ENCODE results near the gene LRRC36.

- TF ChIP-seq, protein P1, sequence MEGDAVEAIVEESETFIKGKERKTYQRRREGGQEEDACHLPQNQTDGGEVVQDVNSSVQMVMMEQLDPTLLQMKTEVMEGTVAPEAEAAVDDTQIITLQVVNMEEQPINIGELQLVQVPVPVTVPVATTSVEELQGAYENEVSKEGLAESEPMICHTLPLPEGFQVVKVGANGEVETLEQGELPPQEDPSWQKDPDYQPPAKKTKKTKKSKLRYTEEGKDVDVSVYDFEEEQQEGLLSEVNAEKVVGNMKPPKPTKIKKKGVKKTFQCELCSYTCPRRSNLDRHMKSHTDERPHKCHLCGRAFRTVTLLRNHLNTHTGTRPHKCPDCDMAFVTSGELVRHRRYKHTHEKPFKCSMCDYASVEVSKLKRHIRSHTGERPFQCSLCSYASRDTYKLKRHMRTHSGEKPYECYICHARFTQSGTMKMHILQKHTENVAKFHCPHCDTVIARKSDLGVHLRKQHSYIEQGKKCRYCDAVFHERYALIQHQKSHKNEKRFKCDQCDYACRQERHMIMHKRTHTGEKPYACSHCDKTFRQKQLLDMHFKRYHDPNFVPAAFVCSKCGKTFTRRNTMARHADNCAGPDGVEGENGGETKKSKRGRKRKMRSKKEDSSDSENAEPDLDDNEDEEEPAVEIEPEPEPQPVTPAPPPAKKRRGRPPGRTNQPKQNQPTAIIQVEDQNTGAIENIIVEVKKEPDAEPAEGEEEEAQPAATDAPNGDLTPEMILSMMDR (IDR thresholded peaks at IDR 0.05; ENCODE audit: low read length) = no peak
- TF ChIP-seq EZH2 (optimal IDR thresholded peaks at IDR 0.05; ENCODE audit: low read depth, low read length) = no peak
- TF ChIP-seq EZH2phosphoT487 (IDR thresholded peaks at IDR 0.05; ENCODE audit: low read length) = no peak
Measured at GRCh38 chr16:67393111-67393787, 66.6 kb downstream of the LRRC36 start, which contains the start of gene TPPP3.
